HCT116 (cell line): Measurements from ENCODE around the gene SAG. TPM values are rescaled to one million over a fixed set of nuclear protein-coding genes. Genes with fewer than 3 reads are reported as not detected.
"Not testable (repeated sequence)": the region's sequence is repeated elsewhere in the genome, so short reads cannot be mapped to it uniquely, and the experiment has no call there.

ENCODE experiments used
- ATAC-seq: fragments of 200-7000 bp; cut with Tn5 transposase; 2 replicates; pipeline ENCODE4 v1.9.1; 2020; ENCODE audit warnings: mild to moderate bottlenecking, moderate library complexity
- BruUV-seq: library from RNA; stranded (reverse); fragments of 400-500 nt; replicated peaks from 2 replicates; lab custom pipeline; 2021; lab: Mats Ljungman, UMichigan
- CTCF ChIA-PET: fragments of 300-600 bp; sonication (Branson Sonifier 250); formaldehyde crosslinking; loops from one replicate; lab custom pipeline; 2021; ENCODE audit warnings: antibody characterized with exemption; lab: Charles Lee
- POLR2A ChIA-PET: fragments of 300-600, 350-600 bp; sonication (Branson Sonifier 250); formaldehyde crosslinking; loops from one replicate; lab custom pipeline; 2021; ENCODE audit warnings: antibody characterized with exemption; lab: Charles Lee
- RAD21 ChIA-PET, 2 experiments: fragments of 300-600 bp; sonication (Branson Sonifier 250); formaldehyde crosslinking; loops; one replicate each; lab custom pipeline; 2023; ENCODE audit warnings: low total read pairs in 2 of 2; ENCODE audit not compliant: uncharacterized antibody in 2 of 2, unreplicated experiment in 2 of 2, low non-redundant PET in 1 of 2; lab: Charles Lee
- DNase-seq: peaks from one replicate; pipeline ENCODE4 v3.0.0-alpha.2; 2010; ENCODE audit warnings: low read depth, low spot score
- H2AFZ ChIP-seq: fragments of 200-600 bp; shearing (Covaris generic), sonication (generic); 2 replicates; pipeline ENCODE4 v1.6.1; 2017; ENCODE audit warnings: low read depth, mixed run types, mixed read lengths, antibody characterized with exemption, low read length; ENCODE audit not compliant: poor library complexity, severe bottlenecking
- H3K27ac ChIP-seq: 2 replicates; pipeline ENCODE4 v1.5.1; 2012; ENCODE audit warnings: low read depth, low read length
- H3K27me3 ChIP-seq: fragments of 200-600 bp; sonication (generic); 2 replicates; pipeline ENCODE4 v1.6.1; 2016; ENCODE audit warnings: mixed run types, low read length, mixed read lengths; ENCODE audit not compliant: insufficient read depth
- H3K36me3 ChIP-seq, 2 experiments: fragments of 200-500 bp in 1 of 2; fragments of 200-600 bp in 1 of 2; sonication (Bioruptor generic) in 1 of 2; sonication (generic) in 1 of 2; 2 replicates each; pipeline versions ENCODE4 v1.5.1 to v1.6.1; 2014 to 2016; ENCODE audit warnings: low read length in 2 of 2, inconsistent platforms in 1 of 2, mixed read lengths in 1 of 2, mixed run types in 1 of 2; ENCODE audit not compliant: insufficient read depth in 2 of 2, control insufficient read depth in 1 of 2
- H3K4me1 ChIP-seq, 2 experiments: fragments of 200-600 bp in 1 of 2; sonication (generic) in 1 of 2; 2 replicates each; pipeline versions ENCODE4 v1.5.1 to v1.6.1; 2012 to 2017; ENCODE audit warnings: low read length in 2 of 2, inconsistent platforms in 1 of 2, mild to moderate bottlenecking in 1 of 2, mixed read lengths in 1 of 2, mixed run types in 1 of 2, moderate library complexity in 1 of 2; ENCODE audit not compliant: insufficient read depth in 2 of 2, control insufficient read depth in 1 of 2
- H3K4me2 ChIP-seq: fragments of 200-600 bp; sonication (generic); 2 replicates; pipeline ENCODE4 v1.6.1; 2017; ENCODE audit warnings: mixed run types, low read length, mixed read lengths
- H3K4me3 ChIP-seq, 2 experiments: fragments of 200-600 bp in 1 of 2; sonication (generic) in 1 of 2; replicated peaks in 1 of 2; 2 replicates each; pipeline ENCODE4 v1.5.1; 2011 to 2016; ENCODE audit warnings: low read length in 2 of 2, control low read depth in 1 of 2, low read depth in 1 of 2, mild to moderate bottlenecking in 1 of 2, mixed read lengths in 1 of 2, mixed run types in 1 of 2
- H3K79me2 ChIP-seq: fragments of 200-600 bp; sonication (generic); 2 replicates; pipeline ENCODE4 v1.6.1; 2017; ENCODE audit warnings: mild to moderate bottlenecking, mixed run types, low read length, moderate library complexity, mixed read lengths; ENCODE audit not compliant: insufficient read depth
- H3K9ac ChIP-seq: fragments of 200-600 bp; sonication (generic); 2 replicates; pipeline ENCODE4 v1.6.1; 2016; ENCODE audit warnings: low read length, mixed read lengths
- H3K9me2 ChIP-seq: fragments of 200-600 bp; sonication (generic), shearing (Covaris generic); 2 replicates; pipeline ENCODE4 v1.6.1; 2017; ENCODE audit warnings: mixed run types, mild to moderate bottlenecking, moderate library complexity; ENCODE audit not compliant: insufficient read depth
- H3K9me3 ChIP-seq, 2 experiments: fragments of 200-500 bp in 1 of 2; fragments of 200-600 bp in 1 of 2; sonication (Bioruptor generic) in 1 of 2; sonication (generic) in 1 of 2; 2 replicates each; pipeline ENCODE4 v1.6.1; 2014 to 2017; ENCODE audit warnings: low read length in 2 of 2, mixed read lengths in 2 of 2, inconsistent platforms in 1 of 2, low read depth in 1 of 2, mild to moderate bottlenecking in 1 of 2, mixed run types in 1 of 2, moderate library complexity in 1 of 2; ENCODE audit not compliant: control insufficient read depth in 1 of 2, insufficient read depth in 1 of 2
- H4K20me1 ChIP-seq: fragments of 200-600 bp; sonication (generic), shearing (Covaris generic); 2 replicates; pipeline ENCODE4 v1.6.1; 2017; ENCODE audit warnings: mixed run types, mild to moderate bottlenecking, moderate library complexity; ENCODE audit not compliant: insufficient read depth
- CBX3 ChIP-seq: IDR thresholded peaks from 2 replicates; pipeline ENCODE4 v1.6.1; 2012; ENCODE audit warnings: low read depth
- EZH2 ChIP-seq: fragments of 200-600 bp; sonication (generic); IDR thresholded peaks from 2 replicates; pipeline ENCODE4 v1.6.1; 2017; ENCODE audit warnings: antibody characterized with exemption, mixed run types
- FOSL1 ChIP-seq: IDR thresholded peaks from 2 replicates; pipeline ENCODE4 v1.6.1; 2012; ENCODE audit warnings: low read depth
- JUND ChIP-seq: IDR thresholded peaks from 2 replicates; pipeline ENCODE4 v1.6.1; 2012
- YY1 ChIP-seq: IDR thresholded peaks from 2 replicates; pipeline ENCODE4 v1.6.1; 2011; ENCODE audit warnings: low read length, low read depth, moderate library complexity, mild to moderate bottlenecking; ENCODE audit not compliant: insufficient replicate concordance; ENCODE audit errors: extremely low read depth
- ZNF274 ChIP-seq: fragments of 200-500 bp; sonication (Bioruptor generic); IDR thresholded peaks from 2 replicates; pipeline ENCODE4 v1.6.1; 2014; ENCODE audit warnings: mild to moderate bottlenecking, low read depth, low read length, inconsistent platforms
- intact Hi-C: fragments of 100-400 bp; cut with micrococcal nuclease; formaldehyde crosslinking; loops from 2 replicates; pipeline ENCODE4 v1.10.0; 2022
- total RNA-seq: library from RNA; stranded (reverse); gene quantifications from one replicate; pipeline ENCODE4 v1.2.1, GENCODE V29; 2021; ENCODE audit not compliant: unreplicated experiment
- TF ChIP-seq, protein P1 (sequence below), 3 experiments: fragments of 200-600 bp in 1 of 3; sonication (generic) in 1 of 3; IDR thresholded peaks in 2 of 3; conservative IDR thresholded peaks in 1 of 3; 2 replicates each; pipeline ENCODE4 v1.5.1; 2012 to 2017; ENCODE audit warnings: low read depth in 2 of 3, low read length in 2 of 3, antibody characterized with exemption in 1 of 3, borderline replicate concordance in 1 of 3, control low read depth in 1 of 3, mild to moderate bottlenecking in 1 of 3, mixed read lengths in 1 of 3, mixed run types in 1 of 3, moderate library complexity in 1 of 3; ENCODE audit not compliant: insufficient read depth in 1 of 3

Gene SAG
- total RNA-seq, 1 experiment from 2014 or later = not detected

DNA sequence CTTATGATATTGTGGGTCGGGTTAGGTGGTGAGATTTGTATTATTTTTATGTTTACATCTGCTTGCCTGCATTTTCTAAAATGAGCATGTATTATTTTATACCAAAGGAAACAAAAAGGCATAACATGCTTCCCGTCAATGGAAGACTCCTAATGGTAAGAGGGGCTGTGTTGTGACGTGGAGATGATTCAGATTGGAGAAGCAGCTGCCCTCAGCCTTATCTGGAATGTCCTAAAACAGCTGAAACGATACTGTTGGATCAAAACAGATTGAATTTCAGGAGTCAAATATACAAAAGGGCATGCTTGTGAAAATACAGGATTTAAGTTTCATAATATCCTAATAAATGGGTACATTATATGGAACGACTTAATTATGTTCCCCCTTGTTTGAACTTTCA lies 65.7 kb downstream of the SAG start:
- no peak for ATAC-seq
- ChIA-PET CTCF (no interaction called here), POLR2A (no interaction called here)

DNA sequence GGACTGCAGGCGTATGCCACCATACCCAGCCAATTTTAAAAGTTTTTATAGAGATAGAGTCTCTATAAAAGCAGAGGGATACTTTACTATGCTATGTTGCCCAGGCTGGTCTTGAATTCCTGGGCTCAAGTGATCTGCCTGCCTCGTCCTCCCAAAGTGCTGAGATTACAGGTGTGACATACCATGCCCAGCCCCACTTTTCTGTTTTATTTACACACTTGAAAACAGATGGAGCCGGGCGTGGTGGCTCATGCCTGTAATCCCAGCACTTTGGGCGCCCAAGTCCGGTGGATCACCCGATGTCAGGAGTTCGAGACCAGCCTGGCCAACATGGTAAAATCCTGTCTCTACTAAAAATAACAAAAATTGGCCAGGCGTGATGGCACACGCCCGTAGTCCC lies 67.2 kb downstream of the SAG start:
- intact Hi-C loops, RAD21 ChIA-PET, H3K4me2 ChIP-seq, H4K20me1 ChIP-seq, CTCF ChIA-PET, H2AFZ ChIP-seq, DNase-seq, ATAC-seq, H3K27ac ChIP-seq, H3K4me1 ChIP-seq, H3K9ac ChIP-seq, H3K9me3 ChIP-seq, H3K4me3 ChIP-seq, POLR2A ChIA-PET, H3K9me2 ChIP-seq, H3K27me3 ChIP-seq, BruUV-seq: not testable (repeated sequence)
- Histone ChIP-seq H3K79me2 (peaks cover 64% of the 10 kb centered on the region), H3K36me3 (peaks cover 5 to 18% of the 10 kb centered on the region in 2 experiments; a peak in 2 of 4 replicates)

More for the DNA sequence above, 65.7 kb downstream of the SAG start:
- no peak overlapping the region for H3K4me2 ChIP-seq
- H3K36me3 ChIP-seq = peaks cover 5 to 18% of the 10 kb centered on the region in 2 experiments; a peak in 2 of 4 replicates
- intact Hi-C loops = no loop called here
- no peaks in the 10 kb centered on the region for H3K9me2 ChIP-seq
- TSS peak; percentile 28 for BruUV-seq
- H3K27ac ChIP-seq = no peak overlapping the region
- H3K79me2 ChIP-seq = peaks cover 68% of the 10 kb centered on the region
- DNase-seq = no peak
- H3K27me3 ChIP-seq = no peaks in the 10 kb centered on the region
- no peak overlapping the region for H3K9ac ChIP-seq
- no peak for TF ChIP-seq EZH2
- TF ChIP-seq YY1 = no peak
- TF ChIP-seq FOSL1 = no peak
- no peak for TF ChIP-seq JUND
- TF ChIP-seq, protein P1, sequence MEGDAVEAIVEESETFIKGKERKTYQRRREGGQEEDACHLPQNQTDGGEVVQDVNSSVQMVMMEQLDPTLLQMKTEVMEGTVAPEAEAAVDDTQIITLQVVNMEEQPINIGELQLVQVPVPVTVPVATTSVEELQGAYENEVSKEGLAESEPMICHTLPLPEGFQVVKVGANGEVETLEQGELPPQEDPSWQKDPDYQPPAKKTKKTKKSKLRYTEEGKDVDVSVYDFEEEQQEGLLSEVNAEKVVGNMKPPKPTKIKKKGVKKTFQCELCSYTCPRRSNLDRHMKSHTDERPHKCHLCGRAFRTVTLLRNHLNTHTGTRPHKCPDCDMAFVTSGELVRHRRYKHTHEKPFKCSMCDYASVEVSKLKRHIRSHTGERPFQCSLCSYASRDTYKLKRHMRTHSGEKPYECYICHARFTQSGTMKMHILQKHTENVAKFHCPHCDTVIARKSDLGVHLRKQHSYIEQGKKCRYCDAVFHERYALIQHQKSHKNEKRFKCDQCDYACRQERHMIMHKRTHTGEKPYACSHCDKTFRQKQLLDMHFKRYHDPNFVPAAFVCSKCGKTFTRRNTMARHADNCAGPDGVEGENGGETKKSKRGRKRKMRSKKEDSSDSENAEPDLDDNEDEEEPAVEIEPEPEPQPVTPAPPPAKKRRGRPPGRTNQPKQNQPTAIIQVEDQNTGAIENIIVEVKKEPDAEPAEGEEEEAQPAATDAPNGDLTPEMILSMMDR (IDR thresholded peaks at IDR 0.05 in 2 of 3, conservative IDR thresholded peaks at IDR 0.05 in 1 of 3; ENCODE audit: borderline replicate concordance in 1 of 3, insufficient read depth in 1 of 3, low read depth in 2 of 3, low read length in 2 of 3) = no peak
- no peak for TF ChIP-seq ZNF274
- no peak for TF ChIP-seq CBX3
- H4K20me1 ChIP-seq = 0 out of 2 replicates have a peak, but pooled peaks cover 3% of the 10 kb centered on the region
- H2AFZ ChIP-seq = no peak overlapping the region
- H3K4me1 ChIP-seq = no peaks in the 10 kb centered on the region
- RAD21 ChIA-PET = no interaction called here
- H3K9me3 ChIP-seq = no peaks in the 10 kb centered on the region
- no peak overlapping the region for H3K4me3 ChIP-seq
